ENCODE results near the gene CCR8. TPM values are rescaled to one million over a fixed set of nuclear protein-coding genes. Genes with fewer than 3 reads are reported as not detected.

Gene CCR8
- total RNA-seq, 1 experiment from 2014 or later: not detected

GRCh38 chr3:39302178-39302577 lies 27.3 kb upstream of the CCR8 start:
- intact Hi-C loops (cut with micrococcal nuclease): no loop called here
- no peak for DNase-seq
- ATAC-seq: no peak
- Histone ChIP-seq H3K79me2 (ENCODE audit: low read length) (no peaks in the 10 kb centered on the region), H3K4me3 (ENCODE audit: low read length) (no peak overlapping the region), H2AFZ (ENCODE audit: low read length) (no peak overlapping the region), H3K9ac (ENCODE audit: low read length) (no peak overlapping the region), H3K4me2 (ENCODE audit: low read length) (no peak overlapping the region), H4K20me1 (ENCODE audit: low read length) (no peaks in the 10 kb centered on the region), H3K27me3 (ENCODE audit: low read length) (peaks cover 19% of the 10 kb centered on the region; the same call in 1 of the 2 replicates), H3K36me3 (ENCODE audit: low read depth, low read length) (no peaks in the 10 kb centered on the region), H3K9me2 (replicated peaks; ENCODE audit: low read length) (no peaks in the 10 kb centered on the region), H3K27ac (ENCODE audit: low read length) (no peak overlapping the region), H3K4me1 (ENCODE audit: insufficient read depth, low read length) (no peaks in the 10 kb centered on the region), H3F3A (ENCODE audit: low read length, unreplicated experiment) (no peaks in the 10 kb centered on the region), H3K9me3 (ENCODE audit: low read length) (peaks cover 19% of the 10 kb centered on the region; the same call in 1 of the 2 replicates)
- ChIA-PET CTCF (no interaction called here), POLR2A (ENCODE audit: unreplicated experiment) (interaction anchor here (0.6 kb wide), 1 partner anchor 178 kb away, joined by 3 read pairs; no protein-coding TSS in a partner anchor)
- no TSS peak for BruUV-seq (replicated peaks)
- TF ChIP-seq EZH2 (IDR thresholded peaks at IDR 0.05; ENCODE audit: low read length, unreplicated experiment): no peak
- no peak for TF ChIP-seq EZH2phosphoT487 (IDR thresholded peaks at IDR 0.05; ENCODE audit: borderline replicate concordance, low read length)
- TF ChIP-seq, protein P1, sequence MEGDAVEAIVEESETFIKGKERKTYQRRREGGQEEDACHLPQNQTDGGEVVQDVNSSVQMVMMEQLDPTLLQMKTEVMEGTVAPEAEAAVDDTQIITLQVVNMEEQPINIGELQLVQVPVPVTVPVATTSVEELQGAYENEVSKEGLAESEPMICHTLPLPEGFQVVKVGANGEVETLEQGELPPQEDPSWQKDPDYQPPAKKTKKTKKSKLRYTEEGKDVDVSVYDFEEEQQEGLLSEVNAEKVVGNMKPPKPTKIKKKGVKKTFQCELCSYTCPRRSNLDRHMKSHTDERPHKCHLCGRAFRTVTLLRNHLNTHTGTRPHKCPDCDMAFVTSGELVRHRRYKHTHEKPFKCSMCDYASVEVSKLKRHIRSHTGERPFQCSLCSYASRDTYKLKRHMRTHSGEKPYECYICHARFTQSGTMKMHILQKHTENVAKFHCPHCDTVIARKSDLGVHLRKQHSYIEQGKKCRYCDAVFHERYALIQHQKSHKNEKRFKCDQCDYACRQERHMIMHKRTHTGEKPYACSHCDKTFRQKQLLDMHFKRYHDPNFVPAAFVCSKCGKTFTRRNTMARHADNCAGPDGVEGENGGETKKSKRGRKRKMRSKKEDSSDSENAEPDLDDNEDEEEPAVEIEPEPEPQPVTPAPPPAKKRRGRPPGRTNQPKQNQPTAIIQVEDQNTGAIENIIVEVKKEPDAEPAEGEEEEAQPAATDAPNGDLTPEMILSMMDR (conservative IDR thresholded peaks at IDR 0.05; ENCODE audit: low read depth, low read length): no peak

DNA sequence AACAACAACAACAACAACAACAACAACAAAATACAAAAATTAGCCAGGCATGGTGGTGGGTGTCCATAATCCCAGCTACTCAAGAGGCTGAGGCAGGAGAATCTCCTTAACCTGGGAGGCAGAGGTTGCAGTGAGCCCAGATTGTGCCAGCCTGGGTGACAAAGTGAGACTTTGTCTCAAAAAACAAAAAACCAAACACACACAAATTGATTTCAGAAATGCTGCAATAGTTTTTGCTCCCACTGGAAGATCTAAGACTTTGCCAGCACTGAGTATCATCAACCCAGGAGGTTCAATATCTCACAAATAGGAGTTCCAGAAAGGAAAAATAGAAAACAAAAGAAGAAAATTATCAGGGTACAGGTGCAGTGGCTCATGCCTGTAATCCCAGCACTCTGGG lies 16.2 kb upstream of the CCR8 start:
- no TSS peak for BruUV-seq (replicated peaks)
- POLR2A ChIA-PET (ENCODE audit: unreplicated experiment): no interaction called here
- Histone ChIP-seq H3K9ac (ENCODE audit: low read length) (no peak overlapping the region), H3K36me3 (ENCODE audit: low read depth, low read length) (no peaks in the 10 kb centered on the region), H3K27ac (ENCODE audit: low read length) (no peak overlapping the region), H3K79me2 (ENCODE audit: low read length) (no peaks in the 10 kb centered on the region), H3K27me3 (ENCODE audit: low read length) (no peaks in the 10 kb centered on the region), H2AFZ (ENCODE audit: low read length) (no peak overlapping the region), H3K4me1 (ENCODE audit: insufficient read depth, low read length) (no peaks in the 10 kb centered on the region), H3K4me2 (ENCODE audit: low read length) (no peak overlapping the region), H4K20me1 (ENCODE audit: low read length) (no peaks in the 10 kb centered on the region), H3K9me2 (replicated peaks; ENCODE audit: low read length) (no peaks in the 10 kb centered on the region), H3K9me3 (ENCODE audit: low read length) (no peaks in the 10 kb centered on the region), H3K4me3 (ENCODE audit: low read length) (no peak overlapping the region), H3F3A (ENCODE audit: low read length, unreplicated experiment) (no peaks in the 10 kb centered on the region)
- intact Hi-C loops (cut with micrococcal nuclease): no loop called here
- no peak for TF ChIP-seq EZH2phosphoT487 (IDR thresholded peaks at IDR 0.05; ENCODE audit: borderline replicate concordance, low read length)
- CTCF ChIA-PET: no interaction called here
- ATAC-seq (no peak), DNase-seq (no peak)

DNA sequence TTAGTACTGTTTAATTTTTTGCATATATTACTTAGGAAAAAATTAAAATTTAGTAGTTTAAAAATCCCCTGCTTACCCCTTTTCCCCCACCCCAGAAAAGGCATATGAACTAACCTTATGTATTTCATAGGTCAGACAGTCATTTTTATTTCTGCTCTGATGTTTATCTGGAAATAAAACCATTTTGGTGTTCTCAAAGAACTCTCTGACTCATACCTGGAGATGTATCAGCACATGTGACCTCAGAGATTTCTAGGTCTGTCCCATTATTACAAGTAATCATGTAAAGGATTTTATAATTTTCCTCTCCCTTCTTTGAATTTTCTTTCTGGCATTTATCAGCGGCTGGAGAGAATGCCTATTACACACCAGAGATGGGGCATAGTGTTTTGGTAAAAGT lies 14.1 kb upstream of the CCR8 start:
- H3K36me3 ChIP-seq (ENCODE audit: low read depth, low read length): no peaks in the 10 kb centered on the region
- no peak overlapping the region for H3K9ac ChIP-seq (ENCODE audit: low read length)
- H3K9me3 ChIP-seq (ENCODE audit: low read length): no peaks in the 10 kb centered on the region
- no peak overlapping the region for H2AFZ ChIP-seq (ENCODE audit: low read length)
- H3K9me2 ChIP-seq (replicated peaks; ENCODE audit: low read length): no peaks in the 10 kb centered on the region
- no TSS peak for BruUV-seq (replicated peaks)
- H3K4me3 ChIP-seq (ENCODE audit: low read length): no peak overlapping the region
- H4K20me1 ChIP-seq (ENCODE audit: low read length): no peaks in the 10 kb centered on the region
- TF ChIP-seq, protein P1 (conservative IDR thresholded peaks at IDR 0.05; ENCODE audit: low read depth, low read length): no peak
- TF ChIP-seq EZH2phosphoT487 (IDR thresholded peaks at IDR 0.05; ENCODE audit: borderline replicate concordance, low read length): no peak
- no peak for TF ChIP-seq EZH2 (IDR thresholded peaks at IDR 0.05; ENCODE audit: low read length, unreplicated experiment)
- H3K27ac ChIP-seq (ENCODE audit: low read length): no peak overlapping the region
- H3K79me2 ChIP-seq (ENCODE audit: low read length): no peaks in the 10 kb centered on the region
- no peak for ATAC-seq
- peaks cover 7% of the 10 kb centered on the region for H3K27me3 ChIP-seq (ENCODE audit: low read length)
- no peak overlapping the region for H3K4me2 ChIP-seq (ENCODE audit: low read length)
- CTCF ChIA-PET: no interaction called here
- POLR2A ChIA-PET (ENCODE audit: unreplicated experiment): no interaction called here
- DNase-seq: no peak
- H3F3A ChIP-seq (ENCODE audit: low read length, unreplicated experiment): no peaks in the 10 kb centered on the region
- H3K4me1 ChIP-seq (ENCODE audit: insufficient read depth, low read length): no peaks in the 10 kb centered on the region
- intact Hi-C loops (cut with micrococcal nuclease): no loop called here

Measured in PC-3 (cell line).